ENCODE data around the gene CHN2.

Gene CHN2

DNA sequence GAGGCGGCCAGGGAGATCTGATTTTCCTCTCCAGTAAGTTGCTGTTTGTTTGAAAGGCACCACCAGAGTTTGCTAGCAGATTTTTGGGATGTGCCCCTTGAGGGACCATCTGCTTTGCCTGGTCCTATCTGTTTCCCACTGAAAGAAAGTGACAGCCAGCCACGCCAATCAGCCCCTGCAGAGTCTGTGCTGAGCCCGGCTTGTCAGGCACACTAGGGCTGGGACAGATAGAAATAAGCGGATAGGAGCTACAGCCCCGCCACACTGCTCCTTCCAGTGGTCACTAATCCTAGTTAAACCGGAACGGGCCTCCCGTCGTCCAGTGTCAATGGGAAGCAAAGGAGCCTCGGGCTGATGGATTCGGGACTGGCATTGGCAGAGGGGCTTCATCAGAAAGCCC lies 207.2 kb downstream of the CHN2 start:
- peak; percentile 18 for DNase-seq
- no peak overlapping the region for H3K23ac ChIP-seq (ENCODE audit: low read length)
- no peak overlapping the region for H4K5ac ChIP-seq (ENCODE audit: low read length)
- no peaks in the 10 kb centered on the region for H3K36me3 ChIP-seq (ENCODE audit: control insufficient read depth, insufficient read depth, low read length)
- no peaks in the 10 kb centered on the region for H3K4me1 ChIP-seq (ENCODE audit: control insufficient read depth, low read depth, low read length)
- no peak overlapping the region for H3K18ac ChIP-seq (ENCODE audit: low read length)
- no peak overlapping the region for H3K56ac ChIP-seq (ENCODE audit: low read length)
- no peak overlapping the region for H3K4me2 ChIP-seq (ENCODE audit: low read length)
- H3K4ac ChIP-seq (ENCODE audit: low read depth, low read length) = no peak overlapping the region
- H3K79me2 ChIP-seq (ENCODE audit: control insufficient read depth, insufficient read depth, low read length) = no peaks in the 10 kb centered on the region
- no peak overlapping the region for H2AK5ac ChIP-seq (ENCODE audit: low read length)
- no peak overlapping the region for H2BK15ac ChIP-seq (replicated peaks; ENCODE audit: low read depth)
- H2BK120ac ChIP-seq (ENCODE audit: low read depth, low read length) = no peak overlapping the region
- H3K4me3 ChIP-seq (ENCODE audit: low read length) = no peak overlapping the region
- no peaks in the 10 kb centered on the region for H3K79me1 ChIP-seq (ENCODE audit: low read length)
- no CpG with 5 or more reads among the region's 11 CpGs for whole genome bisulfite sequencing (ENCODE audit: extremely low coverage, insufficient coverage, low lambda C conversion rate)
- H2BK5ac ChIP-seq (ENCODE audit: low read length) = no peak overlapping the region
- no peak overlapping the region for H3K9ac ChIP-seq (ENCODE audit: low read length)
- H3K27ac ChIP-seq (ENCODE audit: low read depth, low read length) = no peak overlapping the region
- no peaks in the 10 kb centered on the region for H3K27me3 ChIP-seq (ENCODE audit: insufficient read depth, low read length, poor library complexity)
- H4K8ac ChIP-seq (ENCODE audit: low read depth, low read length) = no peak overlapping the region

DNA sequence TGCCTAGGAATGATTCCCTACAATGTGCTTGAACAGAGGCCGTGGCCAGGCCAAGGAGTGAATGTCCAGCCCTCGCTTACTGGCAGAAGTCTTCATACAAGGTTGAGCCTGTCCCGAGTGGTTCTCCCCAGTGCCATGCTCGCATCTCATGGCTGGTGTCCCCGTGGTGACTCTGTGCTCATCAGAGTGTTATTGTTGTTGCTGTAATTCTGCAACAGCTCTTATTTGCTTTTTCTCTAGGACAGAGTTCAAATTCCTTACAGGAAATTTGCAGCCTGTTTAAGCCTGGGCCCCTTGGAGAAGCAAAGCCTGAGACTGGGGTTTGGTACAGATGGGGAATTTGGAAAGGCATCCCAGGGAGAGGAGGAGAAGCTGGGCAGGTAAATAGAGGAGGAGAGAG lies 211.3 kb downstream of the CHN2 start:
- no peak for DNase-seq
- Histone ChIP-seq H3K56ac (ENCODE audit: low read length) (no peak overlapping the region), H2AK5ac (ENCODE audit: low read length) (no peak overlapping the region), H2BK15ac (replicated peaks; ENCODE audit: low read depth) (no peak overlapping the region), H3K23ac (ENCODE audit: low read length) (no peak overlapping the region), H3K27me3 (ENCODE audit: insufficient read depth, low read length, poor library complexity) (no peaks in the 10 kb centered on the region), H3K27ac (ENCODE audit: low read depth, low read length) (no peak overlapping the region), H3K18ac (ENCODE audit: low read length) (no peak overlapping the region), H3K4me2 (ENCODE audit: low read length) (no peak overlapping the region), H3K4ac (ENCODE audit: low read depth, low read length) (no peak overlapping the region), H2BK5ac (ENCODE audit: low read length) (no peak overlapping the region), H3K79me2 (ENCODE audit: control insufficient read depth, insufficient read depth, low read length) (no peaks in the 10 kb centered on the region), H4K8ac (ENCODE audit: low read depth, low read length) (no peak overlapping the region), H2BK120ac (ENCODE audit: low read depth, low read length) (no peak overlapping the region), H4K5ac (ENCODE audit: low read length) (no peak overlapping the region), H3K9ac (ENCODE audit: low read length) (no peak overlapping the region), H3K4me3 (ENCODE audit: low read length) (no peak overlapping the region), H3K79me1 (ENCODE audit: low read length) (no peaks in the 10 kb centered on the region), H3K4me1 (ENCODE audit: control insufficient read depth, low read depth, low read length) (no peaks in the 10 kb centered on the region), H3K36me3 (ENCODE audit: control insufficient read depth, insufficient read depth, low read length) (no peaks in the 10 kb centered on the region)
- no CpG with 5 or more reads among the region's 5 CpGs for WGBS (ENCODE audit: extremely low coverage, insufficient coverage, low lambda C conversion rate)

DNA sequence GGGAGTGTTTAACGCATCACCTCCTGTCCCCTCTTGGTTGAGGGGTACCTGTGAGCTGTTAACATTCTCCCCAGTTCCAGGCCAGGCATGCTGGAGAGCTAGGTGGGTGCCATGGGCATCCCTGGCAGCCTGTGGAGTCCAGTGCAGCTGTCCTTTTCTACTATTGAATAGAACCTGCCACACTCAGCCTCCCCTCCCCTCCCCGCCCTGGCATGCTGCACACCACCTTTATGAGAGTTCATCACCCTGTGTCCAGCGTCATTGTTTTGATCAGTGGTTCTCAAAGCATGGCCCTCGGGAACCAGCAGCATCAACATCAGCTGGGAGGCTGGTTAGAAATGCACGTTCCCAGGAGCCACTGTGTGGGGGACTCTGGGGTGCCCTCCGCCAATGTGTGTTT lies 211.8 kb downstream of the CHN2 start:
- no CpG with 5 or more reads among the region's 6 CpGs for WGBS (ENCODE audit: extremely low coverage, insufficient coverage, low lambda C conversion rate)
- no peak overlapping the region for H3K18ac ChIP-seq (ENCODE audit: low read length)
- H4K8ac ChIP-seq (ENCODE audit: low read depth, low read length) = no peak overlapping the region
- no peak overlapping the region for H2BK5ac ChIP-seq (ENCODE audit: low read length)
- H3K27me3 ChIP-seq (ENCODE audit: insufficient read depth, low read length, poor library complexity) = no peaks in the 10 kb centered on the region
- H3K27ac ChIP-seq (ENCODE audit: low read depth, low read length) = no peak overlapping the region
- no peak overlapping the region for H3K23ac ChIP-seq (ENCODE audit: low read length)
- no peak overlapping the region for H4K5ac ChIP-seq (ENCODE audit: low read length)
- no peaks in the 10 kb centered on the region for H3K79me2 ChIP-seq (ENCODE audit: control insufficient read depth, insufficient read depth, low read length)
- H3K4ac ChIP-seq (ENCODE audit: low read depth, low read length) = no peak overlapping the region
- H3K4me3 ChIP-seq (ENCODE audit: low read length) = no peak overlapping the region
- H3K4me1 ChIP-seq (ENCODE audit: control insufficient read depth, low read depth, low read length) = no peaks in the 10 kb centered on the region
- no peaks in the 10 kb centered on the region for H3K79me1 ChIP-seq (ENCODE audit: low read length)
- no peaks in the 10 kb centered on the region for H3K36me3 ChIP-seq (ENCODE audit: control insufficient read depth, insufficient read depth, low read length)
- H3K4me2 ChIP-seq (ENCODE audit: low read length) = no peak overlapping the region
- H3K56ac ChIP-seq (ENCODE audit: low read length) = no peak overlapping the region
- no peak for DNase-seq
- H2BK15ac ChIP-seq (replicated peaks; ENCODE audit: low read depth) = no peak overlapping the region
- no peak overlapping the region for H2AK5ac ChIP-seq (ENCODE audit: low read length)
- no peak overlapping the region for H2BK120ac ChIP-seq (ENCODE audit: low read depth, low read length)
- no peak overlapping the region for H3K9ac ChIP-seq (ENCODE audit: low read length)

DNA sequence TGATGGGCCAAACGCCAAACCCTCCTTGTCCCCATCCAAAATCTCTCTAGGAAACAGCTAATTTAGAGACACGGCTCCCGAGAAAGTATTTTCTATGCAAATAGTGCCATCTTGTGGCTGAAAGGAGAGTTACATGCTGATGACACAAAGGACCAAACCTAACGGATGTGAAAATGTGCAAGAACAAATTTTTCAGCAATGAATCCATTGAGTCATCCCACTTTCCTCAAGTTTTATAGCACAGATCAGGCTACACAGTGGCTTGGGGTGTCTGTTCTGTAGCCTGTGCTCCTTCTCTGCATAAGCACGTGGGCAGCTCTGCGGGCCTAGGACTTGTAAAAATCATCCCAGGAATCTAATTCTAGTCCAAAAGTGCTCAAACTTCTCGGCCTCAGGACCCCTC lies 214.3 kb downstream of the CHN2 start:
- no peak overlapping the region for H3K4ac ChIP-seq (ENCODE audit: low read depth, low read length)
- no peak overlapping the region for H2BK5ac ChIP-seq (ENCODE audit: low read length)
- H2BK15ac ChIP-seq (replicated peaks; ENCODE audit: low read depth) = no peak overlapping the region
- H3K4me1 ChIP-seq (ENCODE audit: control insufficient read depth, low read depth, low read length) = no peaks in the 10 kb centered on the region
- H3K4me2 ChIP-seq (ENCODE audit: low read length) = no peak overlapping the region
- H4K5ac ChIP-seq (ENCODE audit: low read length) = no peak overlapping the region
- no peaks in the 10 kb centered on the region for H3K36me3 ChIP-seq (ENCODE audit: control insufficient read depth, insufficient read depth, low read length)
- H3K9ac ChIP-seq (ENCODE audit: low read length) = no peak overlapping the region
- H3K56ac ChIP-seq (ENCODE audit: low read length) = no peak overlapping the region
- H3K18ac ChIP-seq (ENCODE audit: low read length) = no peak overlapping the region
- no peaks in the 10 kb centered on the region for H3K27me3 ChIP-seq (ENCODE audit: insufficient read depth, low read length, poor library complexity)
- no peaks in the 10 kb centered on the region for H3K79me1 ChIP-seq (ENCODE audit: low read length)
- no peak overlapping the region for H3K4me3 ChIP-seq (ENCODE audit: low read length)
- WGBS (ENCODE audit: extremely low coverage, insufficient coverage, low lambda C conversion rate) = no CpG with 5 or more reads among the region's 7 CpGs
- H3K27ac ChIP-seq (ENCODE audit: low read depth, low read length) = no peak overlapping the region
- H2BK120ac ChIP-seq (ENCODE audit: low read depth, low read length) = no peak overlapping the region
- H4K8ac ChIP-seq (ENCODE audit: low read depth, low read length) = no peak overlapping the region
- H3K23ac ChIP-seq (ENCODE audit: low read length) = no peak overlapping the region
- no peak overlapping the region for H2AK5ac ChIP-seq (ENCODE audit: low read length)
- DNase-seq = peak; percentile 69
- H3K79me2 ChIP-seq (ENCODE audit: control insufficient read depth, insufficient read depth, low read length) = no peaks in the 10 kb centered on the region

DNA sequence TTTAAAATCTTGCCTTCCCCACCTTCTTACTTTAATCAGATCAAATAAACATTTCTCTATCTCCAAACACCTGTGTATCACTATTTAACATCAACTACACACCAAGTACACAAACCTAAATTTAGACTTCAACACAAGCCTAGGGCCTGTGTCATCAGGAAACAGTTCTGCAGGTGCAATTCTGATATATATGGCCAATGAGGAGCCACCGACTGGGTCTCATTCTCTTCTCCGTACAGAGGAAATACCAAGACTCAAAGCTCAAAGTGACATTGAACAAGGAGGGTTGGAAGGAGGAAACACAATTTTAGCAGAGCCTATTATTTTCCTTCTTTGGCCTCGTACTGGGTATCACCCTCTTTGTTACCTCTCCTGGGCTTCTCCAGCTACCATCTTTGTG lies 216.4 kb downstream of the CHN2 start:
- no peaks in the 10 kb centered on the region for H3K79me2 ChIP-seq (ENCODE audit: control insufficient read depth, insufficient read depth, low read length)
- no peak overlapping the region for H2BK5ac ChIP-seq (ENCODE audit: low read length)
- H2BK15ac ChIP-seq (replicated peaks; ENCODE audit: low read depth) = no peak overlapping the region
- H2AK5ac ChIP-seq (ENCODE audit: low read length) = no peak overlapping the region
- H3K79me1 ChIP-seq (ENCODE audit: low read length) = no peaks in the 10 kb centered on the region
- WGBS (ENCODE audit: extremely low coverage, insufficient coverage, low lambda C conversion rate) = no CpG with 5 or more reads among the region's 3 CpGs
- H3K27ac ChIP-seq (ENCODE audit: low read depth, low read length) = no peak overlapping the region
- H2BK120ac ChIP-seq (ENCODE audit: low read depth, low read length) = no peak overlapping the region
- no peak overlapping the region for H3K18ac ChIP-seq (ENCODE audit: low read length)
- no peak overlapping the region for H3K23ac ChIP-seq (ENCODE audit: low read length)
- no peak overlapping the region for H3K4me3 ChIP-seq (ENCODE audit: low read length)
- H3K9ac ChIP-seq (ENCODE audit: low read length) = no peak overlapping the region
- no peaks in the 10 kb centered on the region for H3K36me3 ChIP-seq (ENCODE audit: control insufficient read depth, insufficient read depth, low read length)
- no peak for DNase-seq
- no peaks in the 10 kb centered on the region for H3K27me3 ChIP-seq (ENCODE audit: insufficient read depth, low read length, poor library complexity)
- no peak overlapping the region for H4K5ac ChIP-seq (ENCODE audit: low read length)
- H3K56ac ChIP-seq (ENCODE audit: low read length) = no peak overlapping the region
- H4K8ac ChIP-seq (ENCODE audit: low read depth, low read length) = no peak overlapping the region
- no peaks in the 10 kb centered on the region for H3K4me1 ChIP-seq (ENCODE audit: control insufficient read depth, low read depth, low read length)
- H3K4me2 ChIP-seq (ENCODE audit: low read length) = no peak overlapping the region
- H3K4ac ChIP-seq (ENCODE audit: low read depth, low read length) = no peak overlapping the region

DNA sequence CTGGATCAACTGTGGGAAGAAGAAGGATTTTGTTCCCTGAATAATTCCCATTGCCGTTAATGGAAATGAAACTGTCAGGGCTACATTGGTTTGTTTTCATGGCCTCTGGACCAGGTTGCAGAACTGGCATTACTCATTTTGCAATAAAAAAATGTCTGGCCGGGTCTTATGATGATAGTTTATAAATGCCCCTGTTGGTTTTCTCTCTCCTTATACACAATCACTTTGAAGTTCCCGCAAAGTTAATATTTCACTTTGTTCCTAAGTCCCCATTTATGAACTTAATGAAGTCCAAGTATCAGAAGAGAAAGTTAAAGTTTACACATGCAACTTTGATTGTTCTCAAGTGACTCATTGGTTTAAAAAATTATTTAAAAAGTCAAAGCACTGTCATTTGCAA lies 218.3 kb downstream of the CHN2 start:
- H2BK15ac ChIP-seq (replicated peaks; ENCODE audit: low read depth) = no peak overlapping the region
- no peaks in the 10 kb centered on the region for H3K4me1 ChIP-seq (ENCODE audit: control insufficient read depth, low read depth, low read length)
- DNase-seq = no peak
- H3K27ac ChIP-seq (ENCODE audit: low read depth, low read length) = no peak overlapping the region
- no peak overlapping the region for H2BK120ac ChIP-seq (ENCODE audit: low read depth, low read length)
- H2BK5ac ChIP-seq (ENCODE audit: low read length) = no peak overlapping the region
- H2AK5ac ChIP-seq (ENCODE audit: low read length) = no peak overlapping the region
- H3K4ac ChIP-seq (ENCODE audit: low read depth, low read length) = no peak overlapping the region
- no peaks in the 10 kb centered on the region for H3K36me3 ChIP-seq (ENCODE audit: control insufficient read depth, insufficient read depth, low read length)
- no peaks in the 10 kb centered on the region for H3K79me2 ChIP-seq (ENCODE audit: control insufficient read depth, insufficient read depth, low read length)
- no peak overlapping the region for H4K8ac ChIP-seq (ENCODE audit: low read depth, low read length)
- no peak overlapping the region for H3K4me3 ChIP-seq (ENCODE audit: low read length)
- no peak overlapping the region for H4K5ac ChIP-seq (ENCODE audit: low read length)
- no peak overlapping the region for H3K4me2 ChIP-seq (ENCODE audit: low read length)
- no peak overlapping the region for H3K23ac ChIP-seq (ENCODE audit: low read length)
- WGBS (ENCODE audit: extremely low coverage, insufficient coverage, low lambda C conversion rate) = no CpG with 5 or more reads among the region's 3 CpGs
- no peaks in the 10 kb centered on the region for H3K27me3 ChIP-seq (ENCODE audit: insufficient read depth, low read length, poor library complexity)
- H3K79me1 ChIP-seq (ENCODE audit: low read length) = no peaks in the 10 kb centered on the region
- H3K9ac ChIP-seq (ENCODE audit: low read length) = no peak overlapping the region
- no peak overlapping the region for H3K18ac ChIP-seq (ENCODE audit: low read length)
- H3K56ac ChIP-seq (ENCODE audit: low read length) = no peak overlapping the region

All from mesendoderm (in vitro differentiated cells).